Pancreas (tissue), 10 donors: ENCODE measurements around the gene CPLX1. TPM values are rescaled to one million over a fixed set of nuclear protein-coding genes. Genes with fewer than 3 reads are reported as not detected.

Experiments
- ATAC-seq, 4 donors: fragments of 200-7000 bp; cut with Tn5 transposase; one replicate each; pipeline versions ENCODE4 v1.8.0 to v1.9.1; 2020; ENCODE audit warnings: mild to moderate bottlenecking in 4 of 4, moderate library complexity in 4 of 4
- DNase-seq, 6 donors: peaks; one replicate each; pipeline ENCODE4 v3.0.0-alpha.2; 2020
- FAIRE-seq: peaks from 2 replicates; lab custom pipeline; 2012; peaks lifted over from hg19 to GRCh38; lab: Jason Lieb, UNC
- H3K27ac ChIP-seq, 4 donors: fragments of 200-600 bp; sonication (generic); 1 replicate in 3 of 4; 2 replicates in 1 of 4; pipeline versions ENCODE4 v1.5.0 to v1.8.0; 2020
- H3K27me3 ChIP-seq, 4 donors: fragments of 200-600 bp; one replicate each; pipeline ENCODE4 v1.8.0; 2021
- H3K36me3 ChIP-seq, 3 donors: fragments of 200-600 bp; sonication (generic) in 1 of 3; one replicate each; pipeline versions ENCODE4 v1.5.0 to v1.8.0; 2020 to 2021
- H3K4me1 ChIP-seq, 3 donors: fragments of 200-600 bp; one replicate each; pipeline ENCODE4 v1.8.0; 2021
- H3K4me3 ChIP-seq, 4 donors: fragments of 200-600 bp; sonication (generic) in 2 of 4; one replicate each; pipeline versions ENCODE4 v1.5.0 to v1.8.0; 2020 to 2021
- H3K9me3 ChIP-seq, 4 donors: fragments of 200-600 bp; one replicate each; pipeline ENCODE4 v1.8.0; 2021
- WGBS, 2 donors: extraction: QIAGEN DNeasy Blood & Tissue Kit; methylation state at CpG; one replicate each; pipeline ENCODE4 v1.1.7; 2013; 5-methylcytosine and 5-hydroxymethylcytosine counted together
- intact Hi-C, 3 donors: fragments of 100-400 bp; cut with DNase I; formaldehyde crosslinking; loops; one replicate each; pipeline versions ENCODE4 v1.11.1 to v1.14.2; 2022
- polyA plus RNA-seq, 2 donors: library from polyadenylated mRNA; stranded (reverse); fragments of 200-250 nt; gene quantifications; one replicate each; pipeline ENCODE4 v1.2.3, GENCODE V29; 2013
- total RNA-seq, 6 donors: library from RNA; stranded (reverse); fragmentation: NEBNext Ultra II Directional in 4 of 6; extraction: Animal tissue kit (Norgen Biotek cat#: 25700) in 4 of 6; gene quantifications; one replicate each; pipeline versions ENCODE4 v1.2.1 to v1.2.4, GENCODE V29; 2021 to 2023
- TF ChIP-seq, protein P1 (sequence below), 4 donors: fragments of 200-600 bp; sonication (generic) in 3 of 4; IDR thresholded peaks; one replicate each; pipeline versions ENCODE4 v1.5.0 to v1.8.0; 2021; ENCODE audit warnings: antibody characterized with exemption in 4 of 4
- donor health status: healthy with polysubstance abuse.
- donor health status: DM: no; HTN: no; CAD: no; lungs with moderate emphysema.
- donor health status: DM: no; HTN: no; CAD: no.
- donor health status: control.
- donor health status: control.
- donor health status: Bipolar disorder and iron deficiency.
- donor health status: DM: yes; HTN: yes; CAD: no.
- donor health status: DM: no; HTN: no; CAD: no.
- donor health status: DM: no; HTN: no; CAD: no.
- donor health status: DM: yes; HTN: yes; CAD: no.

Gene CPLX1
- total and polyA plus RNA-seq, 8 donors = 0.51 to 7.7 (median 1.4) TPM

DNA sequence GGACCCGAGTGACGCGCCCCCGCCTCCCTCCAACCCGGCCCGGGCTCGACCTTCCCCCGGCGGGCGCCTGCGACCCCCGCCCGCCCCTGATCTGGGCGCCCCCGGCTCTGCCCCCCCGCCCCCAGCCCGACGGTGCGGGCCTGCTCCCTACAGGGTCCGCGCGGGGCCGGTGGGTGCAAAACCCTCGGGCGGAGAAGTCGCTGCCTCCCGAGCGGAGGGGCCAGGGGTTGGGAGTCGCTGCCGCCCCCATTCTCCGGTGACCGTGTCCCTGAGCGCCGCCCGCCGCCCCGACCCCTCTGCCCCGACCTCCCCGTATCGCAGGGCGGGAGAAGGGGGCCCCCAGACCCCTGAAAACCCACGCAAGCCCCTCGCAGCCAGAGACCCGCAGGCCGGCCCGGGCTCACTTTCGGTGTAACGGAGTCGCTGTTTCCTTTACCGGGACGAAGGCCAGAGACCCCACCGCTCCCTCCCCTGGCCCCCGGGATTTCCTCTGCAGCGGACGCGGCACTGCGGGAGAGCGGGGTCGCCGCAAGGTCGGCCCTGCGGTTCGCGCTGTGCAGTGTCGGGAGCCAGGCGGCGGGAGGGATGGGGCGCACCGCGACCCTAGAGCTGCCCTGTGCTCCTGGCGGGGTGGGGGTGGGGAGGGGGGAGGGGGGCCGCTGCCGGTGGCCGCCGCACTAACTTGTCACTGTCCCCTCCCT, 729 bp upstream of the CPLX1 start:
- Histone ChIP-seq H3K9me3 (no peaks in the 10 kb centered on the region), H3K4me1 (peaks cover 0 to 4% (median 0%) of the 10 kb centered on the region in 3 donors), H3K36me3 (no peaks in the 10 kb centered on the region), H3K27ac (no peak overlapping the region), H3K4me3 (peak overlapping the region in 1 of 4 donors; percentile 7), H3K27me3 (peaks cover 0 to 17% (median 5%) of the 10 kb centered on the region in 4 donors)
- TF ChIP-seq, protein P1, sequence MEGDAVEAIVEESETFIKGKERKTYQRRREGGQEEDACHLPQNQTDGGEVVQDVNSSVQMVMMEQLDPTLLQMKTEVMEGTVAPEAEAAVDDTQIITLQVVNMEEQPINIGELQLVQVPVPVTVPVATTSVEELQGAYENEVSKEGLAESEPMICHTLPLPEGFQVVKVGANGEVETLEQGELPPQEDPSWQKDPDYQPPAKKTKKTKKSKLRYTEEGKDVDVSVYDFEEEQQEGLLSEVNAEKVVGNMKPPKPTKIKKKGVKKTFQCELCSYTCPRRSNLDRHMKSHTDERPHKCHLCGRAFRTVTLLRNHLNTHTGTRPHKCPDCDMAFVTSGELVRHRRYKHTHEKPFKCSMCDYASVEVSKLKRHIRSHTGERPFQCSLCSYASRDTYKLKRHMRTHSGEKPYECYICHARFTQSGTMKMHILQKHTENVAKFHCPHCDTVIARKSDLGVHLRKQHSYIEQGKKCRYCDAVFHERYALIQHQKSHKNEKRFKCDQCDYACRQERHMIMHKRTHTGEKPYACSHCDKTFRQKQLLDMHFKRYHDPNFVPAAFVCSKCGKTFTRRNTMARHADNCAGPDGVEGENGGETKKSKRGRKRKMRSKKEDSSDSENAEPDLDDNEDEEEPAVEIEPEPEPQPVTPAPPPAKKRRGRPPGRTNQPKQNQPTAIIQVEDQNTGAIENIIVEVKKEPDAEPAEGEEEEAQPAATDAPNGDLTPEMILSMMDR (IDR thresholded peaks at IDR 0.05) = no peak
- no peak for FAIRE-seq
- DNase-seq = peak in 3 of 6 donors; percentile 36 to 73 (median 60)
- intact Hi-C loops = no loop called here
- 6% methylated on average over 43 to 75 of the region's 75 CpGs for WGBS, 2 donors
- no peak for ATAC-seq

DNA sequence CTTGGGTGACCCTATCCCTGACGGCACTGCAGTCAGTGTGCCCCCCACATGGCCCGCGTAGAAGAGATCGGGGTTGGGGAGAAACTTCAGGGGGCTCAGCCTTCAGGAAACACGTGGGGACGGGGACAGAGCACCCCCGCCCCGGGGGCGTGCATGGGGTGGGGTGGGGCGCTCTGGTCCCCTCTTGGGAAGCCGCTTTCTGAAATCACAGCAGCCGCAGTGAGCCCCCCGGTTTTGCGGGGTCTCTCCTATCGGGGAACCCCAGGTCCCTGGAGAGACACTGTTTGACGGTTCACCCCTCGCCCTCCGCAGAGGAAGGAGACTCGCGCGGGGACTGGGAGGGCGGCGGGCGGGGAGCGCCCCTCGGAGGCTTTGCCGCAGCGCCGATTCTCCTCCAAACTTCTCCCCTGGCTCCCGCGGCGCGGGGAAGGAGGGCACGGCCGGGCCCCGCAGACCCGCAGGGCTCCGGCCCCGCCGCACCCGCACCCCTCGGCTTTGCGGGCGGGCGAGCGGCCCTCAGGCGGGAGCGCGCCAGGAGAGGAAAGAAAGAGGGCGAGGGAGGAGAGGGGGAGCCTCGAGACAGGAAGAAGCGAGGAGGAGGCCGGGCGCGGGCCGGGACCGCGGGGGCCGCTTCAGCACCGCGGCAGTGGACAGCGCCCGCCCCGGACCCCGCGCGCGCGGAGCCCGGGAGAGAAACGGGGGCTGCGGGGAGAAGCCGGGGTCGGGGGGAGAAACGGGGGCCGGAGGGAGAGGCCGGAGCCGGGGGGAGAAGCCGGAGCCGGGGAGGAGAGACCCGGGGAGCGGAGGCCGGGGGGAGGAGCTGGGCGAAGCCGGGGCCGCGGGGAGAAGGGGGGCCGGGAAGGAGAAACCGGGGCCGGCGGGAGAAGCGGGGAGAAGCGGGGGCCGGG, 612 bp downstream of the CPLX1 start:
- DNase-seq = peak in 5 of 6 donors; percentile 13 to 75 (median 40)
- Histone ChIP-seq H3K27me3 (peaks cover 0 to 20% (median 5%) of the 10 kb centered on the region in 4 donors), H3K9me3 (no peaks in the 10 kb centered on the region), H3K36me3 (no peaks in the 10 kb centered on the region), H3K4me3 (peak overlapping the region in 2 of 4 donors; percentile 31 to 41), H3K27ac (no peak overlapping the region), H3K4me1 (peaks cover 0 to 4% (median 0%) of the 10 kb centered on the region in 3 donors)
- FAIRE-seq = no peak
- TF ChIP-seq, protein P1 (IDR thresholded peaks at IDR 0.05) = no peak
- 4 to 7% methylated on average over 49 to 94 of the region's 94 CpGs for WGBS, 2 donors
- intact Hi-C loops = no loop called here
- peak; percentile 34 to 76 (median 60) for ATAC-seq

DNA sequence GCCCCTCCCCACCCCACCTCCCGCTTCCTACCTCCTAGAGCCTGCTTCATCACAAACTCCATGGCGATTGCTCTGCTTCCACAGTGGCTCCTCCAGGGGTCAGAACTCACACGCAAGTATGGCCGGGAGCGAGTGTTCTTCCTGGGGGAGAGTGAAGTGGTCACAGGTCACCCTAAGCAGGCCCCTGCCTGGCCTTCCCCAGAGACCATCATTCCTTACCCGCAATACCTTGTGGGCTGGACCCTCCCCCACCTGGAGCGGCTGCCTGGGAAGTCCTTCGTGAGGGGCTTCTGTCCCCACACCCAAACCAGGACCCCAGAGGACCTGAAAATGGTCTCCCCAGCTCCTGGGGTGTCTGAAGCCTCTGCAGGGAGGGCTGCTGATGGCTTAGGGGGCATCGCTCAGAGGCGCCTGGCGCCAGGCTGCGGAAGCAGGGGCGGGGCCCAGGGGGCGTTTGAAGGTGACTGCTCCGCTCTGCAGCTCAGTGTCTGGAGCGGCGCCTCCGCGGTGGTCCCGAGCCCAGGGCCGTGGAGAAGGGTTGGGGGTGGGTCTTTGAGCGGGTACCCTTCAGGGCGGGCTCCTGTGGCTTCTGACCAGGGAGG, 1.4 kb downstream of the CPLX1 start:
- no peak overlapping the region for H3K27ac ChIP-seq
- peaks cover 0 to 4% (median 0%) of the 10 kb centered on the region in 3 donors for H3K4me1 ChIP-seq
- FAIRE-seq (no peak), ATAC-seq (no peak), DNase-seq (peak in 3 of 6 donors; percentile 13 to 52 (median 24))
- 14 to 17% methylated on average over 23 of the region's 23 CpGs for WGBS, 2 donors
- TF ChIP-seq, protein P1 (IDR thresholded peaks at IDR 0.05) = no peak
- no peak overlapping the region for H3K4me3 ChIP-seq
- intact Hi-C loops = no loop called here
- H3K27me3 ChIP-seq = peaks cover 0 to 20% (median 5%) of the 10 kb centered on the region in 4 donors
- no peaks in the 10 kb centered on the region for H3K36me3 ChIP-seq
- H3K9me3 ChIP-seq = no peaks in the 10 kb centered on the region

DNA sequence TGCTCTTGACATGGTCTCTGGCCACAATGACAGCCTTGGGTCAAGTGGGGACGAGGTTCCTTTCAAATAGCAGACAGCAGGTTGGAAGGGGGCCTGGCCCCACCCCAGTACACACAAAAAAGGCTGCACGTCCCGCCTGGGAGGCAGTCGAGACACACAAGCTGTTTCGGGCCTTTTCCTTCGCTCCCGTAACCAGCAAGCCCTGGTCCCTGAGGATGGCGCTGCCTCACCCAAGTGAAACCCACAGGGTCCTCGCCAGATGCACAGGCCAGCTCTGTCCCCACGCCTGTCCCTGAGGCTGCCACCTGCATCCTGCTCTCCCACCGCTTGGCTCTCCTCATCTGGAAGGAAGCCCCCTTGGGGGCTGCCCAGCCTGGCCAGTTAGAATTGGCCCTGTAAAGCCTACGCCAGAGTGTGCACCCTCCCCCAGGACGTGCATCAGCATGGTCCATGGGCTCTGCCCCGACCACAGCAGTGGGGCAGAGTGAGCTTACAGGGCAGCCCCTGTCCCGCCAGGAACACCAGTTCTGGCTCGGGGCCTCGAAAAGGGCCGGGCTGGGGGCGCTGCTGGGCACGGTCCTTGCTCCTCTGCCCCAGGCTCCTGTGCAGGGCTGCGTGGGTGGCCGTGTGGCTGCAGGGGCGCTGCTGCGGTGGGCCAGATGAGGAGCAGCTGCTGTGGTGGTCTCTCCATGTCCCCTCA, 2.0 kb downstream of the CPLX1 start:
- Histone ChIP-seq H3K4me1 (peaks cover 0 to 4% (median 0%) of the 10 kb centered on the region in 3 donors), H3K36me3 (no peaks in the 10 kb centered on the region), H3K4me3 (no peak overlapping the region), H3K27me3 (peaks cover 0 to 20% (median 5%) of the 10 kb centered on the region in 4 donors), H3K27ac (no peak overlapping the region), H3K9me3 (no peaks in the 10 kb centered on the region)
- TF ChIP-seq, protein P1 (IDR thresholded peaks at IDR 0.05) = no peak
- WGBS, 2 donors = 46 to 64% methylated on average over 21 to 24 of the region's 24 CpGs
- no peak for ATAC-seq
- DNase-seq = peak in 2 of 6 donors; percentile 19 to 72
- intact Hi-C loops = no loop called here
- FAIRE-seq = no peak
